GM18873 (cell line): ENCODE measurements around the gene RASSF7.
"Not testable (repeated sequence)": the region's sequence is repeated elsewhere in the genome, so short reads cannot be mapped to it uniquely, and the experiment has no call there.

Experiments
- ATAC-seq: cut with Tn5 transposase; IDR thresholded peaks from one replicate; pipeline ENCODE4 v1.9.1; 2021; ENCODE audit warnings: mild to moderate bottlenecking, moderate library complexity, moderate number of reproducible peaks; ENCODE audit not compliant: unreplicated experiment, low FRiP score

Gene RASSF7

DNA sequence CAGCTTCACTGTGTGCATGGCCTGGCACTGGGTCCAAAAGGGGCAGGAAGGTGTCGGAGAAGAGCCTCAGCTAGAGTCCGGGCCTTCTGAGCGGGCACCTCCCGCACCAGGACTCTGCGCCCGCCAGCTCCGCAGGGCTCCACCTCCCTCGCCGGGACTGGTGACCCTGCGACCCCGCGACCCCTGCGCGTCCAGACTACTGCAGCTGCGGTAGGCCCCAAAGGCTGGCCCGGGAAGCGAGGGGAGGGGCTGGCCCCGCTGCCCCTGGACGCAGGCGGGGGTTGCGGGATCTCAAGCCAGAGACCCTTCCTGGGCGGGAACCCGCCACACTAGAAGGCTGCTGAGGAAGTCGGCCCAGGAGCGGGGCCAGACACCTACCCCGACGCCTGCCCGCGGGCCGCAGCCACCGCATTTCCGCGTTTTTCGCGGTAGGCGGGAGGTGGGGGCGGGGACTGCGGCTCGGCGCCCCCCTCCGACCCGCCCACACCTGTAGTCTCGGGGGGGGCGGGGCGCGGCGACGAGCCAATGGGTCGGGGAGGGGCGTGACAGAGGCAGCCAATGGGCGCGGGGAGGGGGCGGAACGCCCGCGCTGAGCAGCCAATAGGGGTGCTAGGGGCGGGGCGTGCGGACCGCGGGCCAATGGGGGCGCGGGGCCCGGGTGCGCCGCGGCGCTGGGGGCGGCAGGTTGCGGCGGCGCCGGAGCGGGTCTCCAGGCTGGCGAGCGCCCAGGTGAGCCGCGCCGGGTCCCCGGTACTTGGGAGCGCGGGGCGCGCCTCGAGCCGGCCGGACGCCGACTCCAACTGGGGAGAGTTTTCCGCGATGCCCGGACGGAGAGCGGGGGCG, at the start of gene RASSF7, which contains the start of gene LMNTD2:
Gene RASSF7, plus strand, starts transcription at position 666 of the 843 bp plus-strand sequence. CDS start 799 bp downstream, outside the sequence.
Gene LMNTD2, minus strand, starts transcription at position 434 of the 843 bp plus-strand sequence. Its CDS starts 22 bp downstream, at position 412.
- ATAC-seq = peak; percentile 43

DNA sequence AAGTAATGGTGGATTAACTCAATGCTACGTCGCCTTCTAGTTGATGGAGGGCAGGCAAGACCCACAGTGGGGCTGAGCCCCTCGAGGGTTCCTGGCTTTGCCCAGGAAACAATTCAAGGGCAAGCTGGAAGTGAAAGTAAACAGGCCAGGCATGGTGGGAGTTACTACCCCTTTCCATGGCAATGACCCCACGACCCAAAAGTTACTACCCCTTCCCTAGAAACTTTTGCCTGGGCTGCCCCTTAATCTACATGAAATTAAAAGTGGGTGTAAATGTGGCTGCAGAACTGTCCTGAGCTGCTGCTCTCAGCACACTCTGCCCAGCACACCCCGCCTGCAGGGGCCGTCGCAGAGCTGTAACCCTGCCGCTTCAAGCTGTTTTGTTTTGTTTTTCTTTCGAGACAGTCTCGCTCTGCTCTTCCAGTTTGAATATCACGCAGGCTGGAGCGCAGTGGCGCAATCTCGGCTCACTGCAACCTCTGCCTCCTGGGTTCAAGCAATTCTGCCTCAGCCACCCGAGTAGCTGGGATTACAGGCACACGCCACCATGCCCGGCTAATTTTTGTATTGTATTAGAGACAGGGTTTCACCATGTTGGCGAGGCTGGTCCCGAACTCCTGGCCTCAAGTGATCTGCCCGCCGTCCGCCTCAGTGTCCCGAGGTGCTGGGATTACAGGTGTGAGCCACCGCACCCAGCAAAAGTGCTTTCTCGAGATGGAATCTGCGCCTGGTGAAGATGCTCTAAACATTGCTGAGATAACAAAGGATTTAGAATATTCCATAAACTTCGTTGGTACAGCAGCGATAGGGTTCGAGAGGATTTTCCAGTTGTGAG, 47.8 kb upstream of the RASSF7 start:
- no peak for ATAC-seq

DNA sequence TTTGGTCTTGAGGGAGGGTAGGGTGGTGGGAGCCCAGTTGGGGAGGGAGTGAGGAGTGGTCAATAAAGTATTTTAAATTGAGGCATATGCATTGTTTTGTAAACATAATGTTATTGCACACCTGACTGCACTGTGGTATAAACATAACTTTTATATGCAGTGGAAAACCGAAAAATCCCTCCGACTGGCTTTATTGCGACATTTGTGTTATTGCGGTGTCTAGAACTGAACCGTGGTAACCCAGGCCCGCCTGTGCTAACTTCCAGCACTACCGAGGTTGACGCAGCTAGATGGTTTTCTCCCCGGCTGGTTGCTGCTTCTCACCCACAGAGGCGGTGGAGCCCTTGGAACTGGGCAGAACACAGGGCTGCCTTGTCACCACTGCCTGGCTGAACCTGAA, 46.2 kb upstream of the RASSF7 start:
- ATAC-seq = no peak

DNA sequence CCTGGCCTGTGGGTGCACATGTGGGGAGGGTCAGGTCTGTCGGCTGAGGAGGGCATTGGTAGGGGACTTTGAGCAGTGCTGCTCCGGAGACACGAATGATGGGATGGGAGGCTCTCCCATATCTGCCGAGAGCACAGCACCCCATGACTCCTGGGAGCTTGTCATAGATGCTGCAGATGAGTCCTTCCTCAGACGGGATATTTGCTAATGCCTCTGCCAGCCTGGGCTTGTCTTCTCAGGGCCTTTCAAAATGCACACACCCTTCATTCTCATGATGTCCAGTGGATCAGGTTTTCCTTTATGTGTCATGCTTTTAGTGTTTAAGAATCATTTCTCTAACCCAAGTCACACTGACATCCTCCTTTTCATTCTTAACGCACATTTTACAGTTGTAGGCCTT, 45.6 kb upstream of the RASSF7 start:
- ATAC-seq = no peak

GRCh38 chr11:516400-516799, 44.4 kb upstream of the RASSF7 start:
- ATAC-seq = no peak

DNA sequence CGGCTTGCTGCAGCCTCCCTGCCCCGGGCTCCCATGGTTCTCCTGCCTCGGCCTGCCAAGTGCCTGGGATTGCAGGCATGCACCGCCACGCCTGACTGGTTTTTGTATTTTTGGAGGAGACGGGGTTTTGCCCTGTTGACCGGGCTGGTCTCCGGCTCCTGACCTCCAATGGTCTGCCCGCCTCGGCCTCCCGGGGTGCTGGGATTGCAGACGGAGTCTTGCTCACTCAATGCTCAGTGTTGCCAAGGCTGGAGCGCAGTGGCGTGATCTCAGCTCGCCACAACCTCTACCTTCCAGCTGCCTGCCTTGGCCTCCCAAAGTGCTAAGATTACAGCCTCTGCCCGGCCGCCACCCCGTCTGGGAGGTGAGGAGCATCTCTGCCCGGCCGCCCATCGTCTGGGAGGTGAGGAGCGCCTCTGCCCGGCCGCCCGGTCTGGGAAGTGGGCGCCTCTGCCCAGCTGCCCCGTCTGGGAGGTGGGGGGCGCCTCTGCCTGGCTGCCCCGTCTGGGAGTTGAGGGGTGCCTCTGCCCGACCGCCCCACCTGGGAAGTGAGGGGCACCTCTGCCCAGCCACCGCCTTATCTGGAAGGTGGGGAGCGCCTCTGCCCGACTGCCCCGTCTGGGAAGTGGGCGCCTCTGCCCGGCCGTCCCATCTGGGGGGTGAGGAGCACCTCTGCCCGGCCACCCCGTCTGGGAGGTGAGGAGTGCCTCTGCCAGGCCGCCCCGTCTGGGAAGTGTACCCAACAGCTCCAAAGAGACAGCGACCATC, 43.7 kb upstream of the RASSF7 start:
- ATAC-seq = not testable (repeated sequence)

- ATAC-seq = no peak
Observed at GRCh38 chr11:518463-519202, 42.1 kb upstream of the RASSF7 start.

- no peak for ATAC-seq
Observed at GRCh38 chr11:520428-521176, 40.2 kb upstream of the RASSF7 start.

GRCh38 chr11:521177-521688, 39.5 kb upstream of the RASSF7 start:
- no peak for ATAC-seq

DNA sequence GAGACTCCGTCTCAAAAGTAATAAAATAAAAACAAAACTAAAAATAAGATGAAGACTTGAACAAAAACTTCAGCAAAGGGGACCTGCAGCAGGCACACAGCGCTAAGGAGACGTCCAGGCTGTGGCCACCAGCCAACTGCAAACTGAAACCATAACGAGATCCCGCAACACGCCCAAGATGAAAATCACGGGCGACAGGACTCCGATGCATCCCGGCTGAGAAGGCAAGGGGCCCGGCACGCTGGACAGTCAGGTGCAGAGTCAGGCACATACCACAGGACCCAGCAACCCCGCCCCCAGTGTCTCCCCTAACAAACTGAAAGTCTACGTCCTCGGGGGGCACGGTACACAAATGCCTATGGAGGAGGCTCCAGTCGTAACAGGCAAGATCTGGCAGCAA, 34.6 kb upstream of the RASSF7 start:
- ATAC-seq = no peak

DNA sequence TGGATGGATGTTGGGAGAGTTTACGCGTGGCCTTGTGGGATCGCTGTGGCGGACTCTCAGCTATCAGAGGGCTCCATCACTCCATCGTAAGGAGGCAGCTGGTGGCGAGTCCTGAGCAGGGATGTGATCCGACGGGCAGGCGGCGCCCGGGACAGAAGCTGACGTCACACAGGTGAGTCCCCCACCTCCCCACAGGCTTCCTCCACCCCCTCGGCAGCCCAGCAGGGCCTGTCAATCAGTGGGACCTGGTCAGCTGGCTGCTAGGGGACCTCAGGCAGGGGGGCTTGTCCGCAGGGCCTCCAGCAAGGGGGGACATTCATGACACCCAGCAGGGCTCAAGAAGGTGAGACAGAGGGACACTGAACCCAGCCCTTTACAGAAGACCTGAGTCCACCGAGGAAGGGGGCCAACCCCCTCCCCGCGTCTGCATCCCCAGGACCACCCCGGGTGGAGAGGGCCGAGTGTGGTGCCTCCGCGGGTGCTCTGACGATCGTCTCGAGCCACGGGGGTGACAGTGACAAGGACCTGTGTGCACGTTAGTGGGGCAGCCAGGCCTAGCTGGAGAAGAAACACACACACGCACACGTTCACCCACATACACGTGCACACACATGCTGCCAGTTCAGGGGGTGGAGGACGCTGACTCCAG, 32.5 kb upstream of the RASSF7 start:
- no peak for ATAC-seq

- ATAC-seq = no peak
Observed at GRCh38 chr11:528815-529727, 31.7 kb upstream of the RASSF7 start.

GRCh38 chr11:529728-530411, 30.9 kb upstream of the RASSF7 start:
- ATAC-seq = no peak

DNA sequence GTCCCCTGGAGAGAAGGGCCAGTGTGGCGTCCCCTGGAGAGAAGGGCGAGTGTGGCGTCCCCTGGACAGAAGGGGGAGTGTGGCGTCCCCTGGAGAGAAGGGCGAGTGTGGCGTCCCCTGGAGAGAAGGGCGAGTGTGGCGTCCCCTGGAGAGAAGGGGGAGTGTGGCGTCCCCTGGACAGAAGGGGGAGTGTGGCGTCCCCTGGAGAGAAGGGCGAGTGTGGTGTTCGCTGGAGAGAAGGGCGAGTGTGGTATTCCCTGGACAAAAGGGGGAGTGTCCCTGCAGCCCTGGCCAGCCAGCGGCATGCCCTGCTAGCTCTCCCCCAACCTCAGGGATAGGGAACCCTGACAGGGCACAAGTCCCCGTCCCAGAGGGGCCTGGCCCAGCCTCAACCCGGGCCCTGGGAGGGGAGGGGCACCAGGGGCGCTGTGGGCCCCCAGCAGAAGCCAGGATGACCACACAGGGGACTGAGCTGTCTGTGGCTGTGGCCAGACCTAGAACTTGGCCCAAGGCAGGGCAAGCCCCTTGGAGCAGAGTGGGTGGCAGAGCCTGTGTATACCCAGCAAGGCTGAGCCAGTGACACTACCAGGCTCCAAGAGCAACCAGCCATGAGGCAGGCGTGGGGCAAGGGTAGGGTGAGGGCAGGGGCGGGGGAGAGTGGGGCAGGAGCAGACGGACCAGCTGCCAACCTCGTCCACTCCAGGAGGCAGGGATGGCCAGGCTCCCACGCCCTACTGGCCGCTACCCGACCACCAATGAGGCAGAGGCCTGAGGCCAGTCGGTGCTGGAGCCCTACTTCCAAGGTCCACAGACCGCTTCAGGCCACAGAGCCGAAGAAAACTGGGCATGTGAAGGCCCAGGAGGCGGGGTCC, 29.6 kb upstream of the RASSF7 start:
- ATAC-seq = no peak

- ATAC-seq = no peak
Observed at GRCh38 chr11:531919-532526, 28.7 kb upstream of the RASSF7 start.
